Heart left ventricle (tissue), 16 donors: ENCODE measurements around the gene TBX3. TPM values are rescaled to one million over a fixed set of nuclear protein-coding genes. Genes with fewer than 3 reads are reported as not detected.

Experiments used
- ATAC-seq, 4 donors: fragments of 200-7000 bp; cut with Tn5 transposase; one replicate each; pipeline ENCODE4 v1.9.1; 2020 to 2022; ENCODE audit warnings: moderate library complexity in 4 of 4, mild to moderate bottlenecking in 3 of 4, moderate number of reproducible peaks in 1 of 4
- DNase-seq, 5 donors: peaks; one replicate each; pipeline ENCODE4 v3.0.0-alpha.2; 2020
- H3K27ac ChIP-seq, 12 donors: fragments of 200-600 bp; sonication (generic) in 4 of 12; one replicate each; pipeline versions ENCODE4 v1.5.0 to v1.8.0; 2016 to 2022; ENCODE audit warnings: mild to moderate bottlenecking in 2 of 12
- H3K27me3 ChIP-seq, 9 donors: fragments of 200-600 bp; sonication (generic) in 2 of 9; one replicate each; pipeline versions ENCODE4 v1.5.1 to v1.8.0; 2016 to 2022; ENCODE audit warnings: mild to moderate bottlenecking in 3 of 9
- H3K36me3 ChIP-seq, 9 donors: fragments of 200-600 bp; sonication (generic) in 2 of 9; one replicate each; pipeline versions ENCODE4 v1.5.0 to v1.8.0; 2018 to 2022; ENCODE audit warnings: mild to moderate bottlenecking in 2 of 9
- H3K4me1 ChIP-seq, 12 donors: fragments of 200-600 bp; sonication (generic) in 4 of 12; one replicate each; pipeline versions ENCODE4 v1.5.0 to v1.8.0; 2016 to 2022; ENCODE audit warnings: mild to moderate bottlenecking in 3 of 12
- H3K4me3 ChIP-seq, 12 donors: fragments of 200-600 bp; sonication (generic) in 4 of 12; one replicate each; pipeline versions ENCODE4 v1.5.0 to v1.8.0; 2017 to 2022; ENCODE audit warnings: mild to moderate bottlenecking in 9 of 12, moderate library complexity in 4 of 12
- H3K9me3 ChIP-seq, 12 donors: fragments of 200-600 bp; sonication (generic) in 4 of 12; one replicate each; pipeline versions ENCODE4 v1.5.0 to v1.8.0; 2016 to 2022; ENCODE audit warnings: mild to moderate bottlenecking in 1 of 12
- POLR2A ChIP-seq, 2 donors: fragments of 450-650 bp; IDR thresholded peaks; one replicate each; pipeline ENCODE4 v1.6.1; 2017; ENCODE audit warnings: antibody characterized with exemption in 2 of 2, mild to moderate bottlenecking in 2 of 2, moderate library complexity in 2 of 2
- WGBS, 4 donors: extraction: QIAGEN DNeasy Blood & Tissue Kit in 2 of 4; methylation state at CpG; one replicate each; pipeline versions ENCODE4 v1.1.5 to v1.1.7; 2013 to 2018; 5-methylcytosine and 5-hydroxymethylcytosine counted together
- intact Hi-C, 10 donors: fragments of 100-400 bp; cut with DNase I; formaldehyde crosslinking; loops; one replicate each; pipeline versions ENCODE4 v1.11.1 to v1.14.2; 2022
- polyA plus RNA-seq, 2 donors: library from polyadenylated mRNA; stranded (reverse); fragments of 200-250 nt; gene quantifications; one replicate each; pipeline ENCODE4 v1.2.3, GENCODE V29; 2013
- total RNA-seq, 9 donors: library from RNA; depleted of rRNA in 2 of 9; stranded (reverse); fragments of >200 nt in 2 of 9; fragmentation: NEBNext Ultra II Directional in 3 of 9; extraction: Animal tissue kit (Norgen Biotek cat#: 25700) in 3 of 9; gene quantifications; one replicate each; pipeline versions ENCODE4 v1.1.0 to v1.2.4, GENCODE V29; 2016 to 2023
- TF ChIP-seq, protein P1 (sequence below), 12 donors: fragments of 200-600 bp; sonication (generic) in 4 of 12; IDR thresholded peaks; one replicate each; pipeline versions ENCODE4 v1.5.0 to v1.8.0; 2018 to 2022; ENCODE audit warnings: antibody characterized with exemption in 12 of 12, mild to moderate bottlenecking in 5 of 12
- donor health status: ischemic (EF 13 %, LVEDD 7.1; RV severe dilation, severe dysfunction).
- donor health status: healthy with polysubstance abuse.
- donor health status: DM: no; HTN: yes; CAD: no.
- donor health status: DM: no; HTN: no; CAD: no.
- donor health status: ischemic (EF 25% LVEDD 6.9; RV normal size, moderate dysfunction).
- donor health status: ischemic (EF 25% LVEDD 5.7; RV mildly dilated, moderate dysfunction).
- donor health status: healthy.
- donor health status: DM: yes; HTN: yes; CAD: no.
- donor health status: ischemic (EF 35%, LVEDD 5.7; RV mildly dilated, moderate dysfunction).
- donor health status: nonischemic (EF 11% LVEDD 7.7; RV severe dilation, severe dysfunction).
- donor health status: DM: yes; HTN: yes; CAD: no.
- donor health status: PGD.
- donor health status: ischemic (EF 29% LVEDD 5.4; RV normal size, mild dysfunction).
- donor health status: nonischemic (EF 23%, LVEDD 6.1; RV moderate dilation, normal function).

Gene TBX3
- total and polyA plus RNA-seq, 11 donors, result 10.3 to 31.3 (median 15.7) TPM

DNA sequence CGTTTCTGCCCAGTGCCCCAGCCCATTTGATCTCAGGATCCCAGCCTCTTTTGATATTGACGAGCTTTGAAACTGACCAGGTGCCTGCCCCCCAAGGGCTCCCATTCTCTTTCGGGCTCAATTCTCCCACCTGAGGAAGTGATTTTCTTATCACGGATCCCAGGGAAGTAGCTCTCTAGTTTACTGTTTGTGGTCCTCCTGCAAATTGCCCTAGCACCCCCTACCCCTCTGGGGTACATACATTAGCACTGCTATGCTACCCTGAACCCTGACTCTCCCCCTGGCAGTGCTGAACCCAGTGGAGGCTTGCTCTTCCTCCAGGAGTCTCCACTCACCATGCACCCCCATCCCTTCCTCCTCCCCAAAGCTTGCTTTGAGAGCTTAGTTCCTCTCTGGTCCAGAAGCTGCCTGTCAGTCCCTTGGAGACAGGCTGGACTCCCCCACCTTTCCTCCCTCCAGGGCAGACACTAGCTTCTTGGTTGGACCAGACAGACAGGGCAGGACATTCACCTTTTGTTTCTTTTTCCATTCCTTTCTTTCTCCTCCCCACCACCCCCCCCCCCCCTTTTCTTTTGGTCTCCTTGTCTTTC lies 4.4 kb upstream of the TBX3 start:
- Histone ChIP-seq H3K4me1 (peaks cover 0 to 35% (median 20%) of the 10 kb centered on the region in 12 donors), H3K27ac (no peak overlapping the region), H3K36me3 (no peaks in the 10 kb centered on the region), H3K4me3 (no peak overlapping the region), H3K9me3 (no peaks in the 10 kb centered on the region), H3K27me3 (peaks cover 26 to 97% (median 80%) of the 10 kb centered on the region in 9 donors)
- no peak for DNase-seq
- WGBS, 4 donors, result 20 to 41% (median 28%) methylated on average over 4 of the region's 4 CpGs
- intact Hi-C loops, result loop anchor here in 5 of 10 donors (10.0 kb wide), 6 partner anchors 106 to 816 kb away; no protein-coding TSS in a partner anchor
- TF ChIP-seq, protein P1, sequence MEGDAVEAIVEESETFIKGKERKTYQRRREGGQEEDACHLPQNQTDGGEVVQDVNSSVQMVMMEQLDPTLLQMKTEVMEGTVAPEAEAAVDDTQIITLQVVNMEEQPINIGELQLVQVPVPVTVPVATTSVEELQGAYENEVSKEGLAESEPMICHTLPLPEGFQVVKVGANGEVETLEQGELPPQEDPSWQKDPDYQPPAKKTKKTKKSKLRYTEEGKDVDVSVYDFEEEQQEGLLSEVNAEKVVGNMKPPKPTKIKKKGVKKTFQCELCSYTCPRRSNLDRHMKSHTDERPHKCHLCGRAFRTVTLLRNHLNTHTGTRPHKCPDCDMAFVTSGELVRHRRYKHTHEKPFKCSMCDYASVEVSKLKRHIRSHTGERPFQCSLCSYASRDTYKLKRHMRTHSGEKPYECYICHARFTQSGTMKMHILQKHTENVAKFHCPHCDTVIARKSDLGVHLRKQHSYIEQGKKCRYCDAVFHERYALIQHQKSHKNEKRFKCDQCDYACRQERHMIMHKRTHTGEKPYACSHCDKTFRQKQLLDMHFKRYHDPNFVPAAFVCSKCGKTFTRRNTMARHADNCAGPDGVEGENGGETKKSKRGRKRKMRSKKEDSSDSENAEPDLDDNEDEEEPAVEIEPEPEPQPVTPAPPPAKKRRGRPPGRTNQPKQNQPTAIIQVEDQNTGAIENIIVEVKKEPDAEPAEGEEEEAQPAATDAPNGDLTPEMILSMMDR (IDR thresholded peaks at IDR 0.05), result no peak
- TF ChIP-seq POLR2A (IDR thresholded peaks at IDR 0.05), result no peak
- ATAC-seq, result no peak

DNA sequence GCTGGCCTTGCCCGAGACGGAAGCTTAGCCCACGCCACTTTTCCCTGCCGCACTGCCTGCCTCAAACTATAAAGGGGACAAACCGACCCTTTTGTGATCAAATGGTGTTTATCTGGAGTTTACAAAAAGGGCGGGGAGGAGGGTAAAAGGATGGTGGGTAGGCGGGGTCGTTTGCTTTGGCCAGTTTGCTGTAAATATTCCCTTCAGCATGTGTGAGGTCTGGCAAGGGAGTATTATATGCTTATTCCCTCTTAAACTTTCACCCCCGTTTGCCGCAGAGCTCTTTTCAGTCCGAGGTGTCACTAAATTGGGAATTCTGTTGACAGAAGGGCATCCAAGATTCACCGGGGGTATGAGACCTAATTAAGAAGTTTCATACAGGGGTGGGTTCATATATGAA lies 3.8 kb upstream of the TBX3 start:
- no peak for ATAC-seq
- whole genome bisulfite sequencing, 4 donors, result 32 to 54% (median 51%) methylated on average over 12 of the region's 12 CpGs
- peaks cover 26 to 97% (median 74%) of the 10 kb centered on the region in 9 donors for H3K27me3 ChIP-seq
- DNase-seq, result no peak
- peaks cover 0 to 30% (median 17%) of the 10 kb centered on the region in 12 donors for H3K4me1 ChIP-seq
- TF ChIP-seq POLR2A (IDR thresholded peaks at IDR 0.05), result no peak
- TF ChIP-seq, protein P1 (IDR thresholded peaks at IDR 0.05), result no peak
- H3K4me3 ChIP-seq, result no peak overlapping the region
- intact Hi-C loops, result loop anchor here in 5 of 10 donors (10.0 kb wide), 6 partner anchors 107 to 817 kb away; no protein-coding TSS in a partner anchor
- no peaks in the 10 kb centered on the region for H3K36me3 ChIP-seq
- peak overlapping the region in 1 of 12 donors; percentile 29 for H3K27ac ChIP-seq
- H3K9me3 ChIP-seq, result no peaks in the 10 kb centered on the region

DNA sequence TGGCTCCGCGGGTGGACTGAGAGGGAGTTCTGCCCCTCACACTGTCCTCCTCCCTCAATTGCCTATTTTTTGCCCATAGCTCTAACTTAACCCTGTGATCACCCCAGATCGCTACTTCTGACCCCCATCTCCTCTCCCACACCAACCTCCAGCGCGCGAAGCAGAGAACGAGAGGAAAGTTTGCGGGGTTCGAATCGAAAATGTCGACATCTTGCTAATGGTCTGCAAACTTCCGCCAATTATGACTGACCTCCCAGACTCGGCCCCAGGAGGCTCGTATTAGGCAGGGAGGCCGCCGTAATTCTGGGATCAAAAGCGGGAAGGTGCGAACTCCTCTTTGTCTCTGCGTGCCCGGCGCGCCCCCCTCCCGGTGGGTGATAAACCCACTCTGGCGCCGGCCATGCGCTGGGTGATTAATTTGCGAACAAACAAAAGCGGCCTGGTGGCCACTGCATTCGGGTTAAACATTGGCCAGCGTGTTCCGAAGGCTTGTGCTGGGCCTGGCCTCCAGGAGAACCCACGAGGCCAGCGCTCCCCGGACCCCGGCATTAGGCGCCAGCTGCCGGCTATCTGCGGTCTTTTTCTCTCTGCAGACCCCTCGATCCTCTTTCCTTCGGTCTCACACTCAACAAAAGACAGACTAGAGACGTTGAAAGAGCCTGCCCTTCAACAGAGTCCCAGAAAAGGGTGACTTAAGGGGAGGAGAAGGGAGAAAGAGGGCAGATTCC lies 3.0 kb upstream of the TBX3 start:
- intact Hi-C loops, result loop anchor here in 5 of 10 donors (10.0 kb wide), 6 partner anchors 108 to 818 kb away; no protein-coding TSS in a partner anchor
- ATAC-seq (no peak), DNase-seq (no peak)
- no peaks in the 10 kb centered on the region for H3K36me3 ChIP-seq
- H3K4me3 ChIP-seq, result peak overlapping the region in 1 of 12 donors; percentile 2
- H3K9me3 ChIP-seq, result no peaks in the 10 kb centered on the region
- peaks cover 20 to 96% (median 65%) of the 10 kb centered on the region in 9 donors for H3K27me3 ChIP-seq
- WGBS, 4 donors, result 20 to 40% (median 32%) methylated on average over 41 of the region's 41 CpGs
- H3K27ac ChIP-seq, result peak overlapping the region in 1 of 12 donors; percentile 40
- TF ChIP-seq POLR2A (IDR thresholded peaks at IDR 0.05), result no peak
- TF ChIP-seq, protein P1 (IDR thresholded peaks at IDR 0.05), result no peak
- peaks cover 0 to 24% (median 11%) of the 10 kb centered on the region in 12 donors for H3K4me1 ChIP-seq

DNA sequence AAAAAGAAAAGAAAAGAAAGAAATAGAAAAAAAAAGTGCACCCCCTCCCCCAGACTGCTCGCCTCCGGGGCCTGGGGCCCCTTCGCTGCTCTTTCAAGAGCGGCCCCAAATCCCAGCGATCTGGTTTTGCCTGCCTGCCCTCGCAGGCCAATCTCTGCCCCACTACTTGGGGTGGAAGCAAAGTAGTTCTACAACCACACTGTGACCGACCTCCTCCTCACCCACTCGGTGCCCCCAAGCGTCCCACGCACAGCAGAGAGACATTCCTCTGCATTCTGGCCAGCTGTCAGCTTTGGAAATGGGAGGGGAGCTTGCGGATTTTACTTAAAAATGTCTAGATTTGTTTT lies 2.4 kb upstream of the TBX3 start:
- Histone ChIP-seq H3K4me3 (peak overlapping the region in 1 of 12 donors; percentile 2), H3K4me1 (peaks cover 0 to 21% (median 10%) of the 10 kb centered on the region in 12 donors), H3K36me3 (no peaks in the 10 kb centered on the region), H3K27ac (peak overlapping the region in 1 of 12 donors; percentile 40), H3K9me3 (no peaks in the 10 kb centered on the region), H3K27me3 (peaks cover 15 to 90% (median 61%) of the 10 kb centered on the region in 9 donors)
- WGBS, 4 donors, result 20 to 59% (median 44%) methylated on average over 11 of the region's 11 CpGs
- intact Hi-C loops, result loop anchor here in 5 of 10 donors (10.0 kb wide), 6 partner anchors 108 to 818 kb away; no protein-coding TSS in a partner anchor
- DNase-seq (no peak), ATAC-seq (no peak)
- TF ChIP-seq, protein P1 (IDR thresholded peaks at IDR 0.05), result no peak
- no peak for TF ChIP-seq POLR2A (IDR thresholded peaks at IDR 0.05)
